CD4-positive, alpha-beta T cell treated with Interleukin-17A for 1 hour (primary cell): ENCODE data around the gene SPATC1L.
"Not testable (repeated sequence)": the region's sequence is repeated elsewhere in the genome, so short reads cannot be mapped to it uniquely, and the experiment has no call there.

Experiments
- DNase-seq: peaks from one replicate; pipeline ENCODE4 v3.0.0-alpha.2; 2020

The SPATC1L gene

GRCh38 chr21:46214478-46215340 is 30.4 kb upstream of the SPATC1L start:
- no peak for DNase-seq

- DNase-seq: no peak
Measured at GRCh38 chr21:46213620-46214286, 29.5 kb upstream of the SPATC1L start.

GRCh38 chr21:46212721-46213484 is 28.6 kb upstream of the SPATC1L start:
- DNase-seq: no peak

- DNase-seq: no peak
Measured at GRCh38 chr21:46211786-46212720, 27.8 kb upstream of the SPATC1L start.

GRCh38 chr21:46211376-46211775 is 27.1 kb upstream of the SPATC1L start:
- DNase-seq: no peak

- no peak for DNase-seq
Measured at GRCh38 chr21:46210378-46211136, 26.3 kb upstream of the SPATC1L start.

- DNase-seq: no peak
Measured at GRCh38 chr21:46208761-46209721, 24.8 kb upstream of the SPATC1L start.

- DNase-seq: no peak
Measured at GRCh38 chr21:46207920-46208591, 23.8 kb upstream of the SPATC1L start.

GRCh38 chr21:46207006-46207919 is 23.0 kb upstream of the SPATC1L start:
- no peak for DNase-seq

GRCh38 chr21:46206163-46207005 is 22.1 kb upstream of the SPATC1L start:
- no peak for DNase-seq

GRCh38 chr21:46205766-46206162 is 21.5 kb upstream of the SPATC1L start:
- no peak for DNase-seq

GRCh38 chr21:46205166-46205565 is 20.9 kb upstream of the SPATC1L start:
- DNase-seq: no peak

- DNase-seq: no peak
Measured at GRCh38 chr21:46203203-46203600, 18.9 kb upstream of the SPATC1L start.

- peak; percentile 6 for DNase-seq
Measured at GRCh38 chr21:46202592-46203202, 18.4 kb upstream of the SPATC1L start.

GRCh38 chr21:46200877-46201803 is 16.9 kb upstream of the SPATC1L start:
- DNase-seq: not testable (repeated sequence)
